ENCODE data around the gene PRR19.

The PRR19 gene

DNA sequence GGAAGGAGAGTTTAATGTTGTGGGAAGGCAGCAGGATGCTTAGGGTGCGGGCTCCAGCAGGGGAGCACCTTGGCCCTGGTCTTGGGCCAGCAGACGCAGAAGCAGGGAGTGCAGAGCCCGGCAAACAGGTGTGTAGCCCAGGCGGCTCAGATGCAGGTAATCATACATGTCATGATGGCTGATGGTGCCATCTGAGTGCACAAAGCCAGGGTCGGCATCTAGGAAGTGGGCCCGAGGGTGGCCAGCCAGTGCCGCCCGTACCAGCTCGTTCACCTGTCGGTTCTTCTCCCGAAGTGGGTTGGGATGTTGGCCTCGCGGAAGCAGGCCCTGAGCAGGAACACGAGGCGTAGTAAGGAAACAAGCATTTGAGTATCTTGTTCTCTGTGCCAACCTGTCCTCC is 4.9 kb upstream of the PRR19 start:
- no peak for DNase-seq

DNA sequence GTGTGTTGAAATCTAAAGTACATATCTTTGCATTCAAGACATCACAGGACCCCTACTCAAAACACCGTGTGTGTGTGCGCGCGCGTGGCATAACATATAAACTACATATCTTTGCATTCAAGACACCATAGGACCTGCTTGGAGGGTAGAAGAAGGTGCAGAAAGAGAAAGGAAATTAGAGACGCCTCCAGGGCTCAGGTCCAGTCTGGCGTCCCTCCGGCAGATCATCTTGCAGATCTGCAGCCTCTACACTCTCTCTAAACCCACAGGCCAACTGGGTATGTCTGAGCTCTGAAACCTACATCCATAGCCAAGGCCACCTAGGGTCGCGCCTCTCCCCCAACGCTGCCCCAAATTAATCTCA is 1.2 kb downstream of the PRR19 start:
- DNase-seq, result no peak

DNA sequence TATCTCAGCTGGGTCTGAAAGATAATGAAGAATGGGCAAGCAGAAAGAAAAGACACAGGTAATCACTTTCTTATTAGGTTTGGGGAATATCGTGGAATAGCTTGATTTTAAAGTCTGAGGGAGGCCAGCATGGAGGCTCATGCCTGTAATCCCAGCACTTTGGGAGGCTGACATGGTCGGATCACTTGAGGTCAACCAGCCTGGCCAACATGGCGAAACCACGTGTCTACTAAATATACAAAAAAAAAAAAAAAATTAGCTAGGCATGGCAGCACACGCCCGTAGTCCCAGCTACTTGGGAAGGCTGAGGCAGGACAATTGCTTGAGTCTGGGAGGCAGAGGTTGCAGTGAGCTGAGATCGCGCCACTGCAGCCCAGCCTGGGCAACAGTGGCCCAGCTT is 1.9 kb downstream of the PRR19 start:
- no peak for DNase-seq

DNA sequence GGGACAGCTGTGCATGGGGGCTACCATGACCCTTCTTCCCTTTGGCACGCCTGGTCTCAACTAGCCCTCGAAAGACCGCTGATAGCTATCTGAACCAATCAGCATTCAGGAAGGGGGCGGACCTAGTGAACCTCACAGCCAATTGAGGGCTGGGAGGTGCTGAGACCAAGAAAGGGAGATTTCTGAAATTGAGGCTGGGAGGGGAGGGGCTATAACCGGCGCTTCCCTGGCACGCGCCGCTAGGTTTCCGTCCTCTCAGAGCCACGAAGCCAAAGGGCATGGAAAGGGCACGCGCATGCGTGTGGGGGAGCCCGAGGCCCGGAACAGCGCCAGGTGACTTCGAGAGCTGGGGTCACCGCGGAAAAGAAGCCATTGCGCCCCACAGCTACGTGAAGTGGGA is 4.7 kb downstream of the PRR19 start:
- no peak for DNase-seq

DNA sequence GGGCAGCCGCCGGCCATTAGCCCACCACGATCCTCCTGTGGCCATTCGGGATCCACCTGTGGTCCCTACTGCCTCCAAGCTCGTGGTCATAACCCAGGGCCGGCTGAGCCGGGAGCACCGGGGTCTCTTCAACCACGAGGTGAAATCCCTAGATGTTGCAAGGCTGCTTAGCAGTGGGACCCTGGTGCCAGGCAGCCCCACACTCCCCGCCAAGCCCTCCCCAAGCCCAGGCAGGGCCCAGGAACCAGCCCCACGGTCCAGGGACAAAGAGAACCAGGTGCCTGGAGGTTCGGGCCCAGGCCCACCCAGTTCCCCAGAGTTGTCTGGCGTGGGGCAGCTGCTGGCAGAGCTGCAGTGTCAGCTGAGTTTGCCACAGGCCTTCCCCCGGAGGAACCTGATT is 7.8 kb downstream of the PRR19 start:
- no peak for DNase-seq

DNA sequence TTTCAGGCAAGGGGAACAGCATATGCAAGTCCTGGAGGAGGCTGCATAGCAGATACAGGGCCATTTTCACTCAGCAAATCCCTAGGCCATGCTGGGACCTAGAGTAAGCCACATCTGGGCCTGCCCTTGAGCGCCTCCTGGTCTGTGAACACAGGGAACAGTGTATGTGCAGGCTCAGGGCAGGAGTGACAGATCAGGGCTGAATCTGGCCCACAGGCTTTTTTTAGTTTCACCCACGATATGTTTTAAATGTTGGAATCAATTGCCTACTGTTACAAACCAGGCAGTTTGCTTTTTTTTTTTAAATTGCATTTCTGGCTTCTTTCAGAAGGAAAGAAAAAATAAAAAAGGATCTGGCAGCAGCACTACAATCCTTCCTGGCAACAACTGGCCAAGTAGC is 9.7 kb downstream of the PRR19 start:
- no peak for DNase-seq

DNA sequence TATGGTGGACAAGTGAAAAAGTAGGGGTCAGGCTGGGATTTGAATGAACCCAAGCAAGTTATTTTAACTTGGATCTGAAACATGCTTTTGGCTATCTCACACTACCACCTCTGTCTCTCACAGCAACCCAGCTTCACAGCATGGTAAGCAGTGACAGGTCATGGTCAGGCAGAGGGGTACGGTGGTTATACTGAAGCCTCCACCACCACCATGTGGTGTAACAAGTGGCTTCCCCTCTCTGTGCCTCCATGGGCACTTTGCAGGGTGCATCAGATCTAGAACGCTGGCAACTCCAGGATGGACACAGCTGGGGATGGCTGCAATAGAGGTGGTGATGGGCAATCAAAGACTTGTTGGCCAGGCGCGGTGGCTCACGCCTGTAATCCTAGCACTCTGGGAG is 10.4 kb downstream of the PRR19 start:
- DNase-seq, result no peak

DNA sequence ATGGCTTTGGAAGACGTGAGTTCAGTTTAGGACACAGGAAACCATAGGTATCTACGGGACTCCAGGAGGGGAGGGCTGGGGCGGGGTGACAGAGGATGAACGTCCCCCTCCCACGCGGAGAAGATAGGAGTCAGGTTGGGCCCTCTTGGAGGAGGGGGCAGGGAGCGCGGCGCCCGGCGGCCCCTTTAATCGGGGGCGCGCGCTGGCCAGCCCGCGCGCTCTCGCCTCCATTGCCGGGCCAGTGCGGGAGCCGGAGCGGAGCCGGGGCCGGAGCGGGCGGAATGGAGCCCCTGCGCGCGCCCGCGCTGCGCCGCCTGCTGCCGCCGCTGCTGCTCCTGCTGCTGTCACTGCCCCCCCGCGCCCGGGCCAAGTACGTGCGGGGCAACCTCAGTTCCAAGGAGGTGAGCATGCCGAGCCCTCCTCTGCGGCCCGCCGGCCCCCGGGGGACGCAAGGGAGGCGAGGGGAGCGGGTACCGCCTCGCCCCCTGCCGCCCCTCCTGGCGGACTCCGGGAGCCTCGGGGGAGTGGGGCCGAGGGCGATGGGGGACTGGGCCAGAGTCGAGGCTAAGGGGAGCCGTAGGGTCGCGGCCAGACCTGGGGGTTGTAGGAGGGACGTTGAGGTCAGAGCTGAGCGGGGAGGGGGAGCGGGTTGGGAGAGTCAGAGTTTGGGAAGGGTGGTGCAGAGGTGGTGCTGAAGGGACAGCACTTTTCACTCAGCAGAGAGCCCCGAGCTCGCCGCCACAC is 11.3 kb downstream of the PRR19 start, which contains the start of gene TMEM145:
Gene TMEM145, plus strand, starts transcription at position 214 of the 744 bp plus-strand sequence. Its CDS starts 68 bp downstream, at position 282.
- peak; percentile 40 to 52 for DNase-seq

DNA sequence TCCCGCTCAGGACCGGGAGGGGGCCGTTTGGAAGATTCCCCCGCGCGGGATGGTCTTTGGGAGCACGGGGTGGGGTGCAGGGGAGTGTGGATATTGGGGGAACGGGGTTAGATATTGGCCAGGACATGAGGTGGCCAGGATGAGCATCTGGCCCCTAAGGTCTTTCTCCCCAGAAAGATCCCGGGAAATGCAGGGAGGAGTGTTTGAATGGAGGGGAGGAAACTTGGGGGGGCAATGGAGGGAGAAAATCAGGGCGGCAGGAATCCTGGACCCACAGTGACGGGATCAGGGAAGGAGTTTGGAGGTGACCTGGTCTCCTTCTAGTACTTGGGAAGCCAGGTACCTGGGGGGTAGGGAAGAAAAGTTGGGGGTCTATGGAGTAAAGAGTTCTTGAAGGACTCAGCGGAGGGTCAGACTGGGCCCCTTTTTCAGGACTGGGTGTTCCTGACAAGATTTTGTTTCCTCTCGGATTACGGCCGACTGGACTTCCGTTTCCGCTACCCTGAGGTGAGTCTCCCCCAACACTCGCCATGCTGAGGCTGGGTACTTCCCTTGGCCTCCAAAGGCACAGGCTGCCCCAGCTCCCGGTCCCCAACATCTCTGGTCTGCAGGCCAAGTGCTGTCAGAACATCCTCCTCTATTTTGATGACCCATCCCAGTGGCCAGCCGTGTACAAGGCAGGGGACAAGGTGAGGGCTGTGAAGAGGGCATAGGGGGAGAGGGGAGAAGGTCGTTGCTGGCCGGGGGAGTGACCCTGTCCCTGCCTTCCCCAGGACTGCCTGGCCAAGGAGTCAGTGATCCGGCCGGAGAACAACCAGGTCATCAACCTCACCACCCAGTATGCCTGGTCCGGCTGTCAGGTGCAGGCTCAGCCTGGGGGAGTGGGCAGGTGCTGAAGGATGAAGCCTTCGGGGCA is 12.2 kb downstream of the PRR19 start:
- no peak for DNase-seq

DNA sequence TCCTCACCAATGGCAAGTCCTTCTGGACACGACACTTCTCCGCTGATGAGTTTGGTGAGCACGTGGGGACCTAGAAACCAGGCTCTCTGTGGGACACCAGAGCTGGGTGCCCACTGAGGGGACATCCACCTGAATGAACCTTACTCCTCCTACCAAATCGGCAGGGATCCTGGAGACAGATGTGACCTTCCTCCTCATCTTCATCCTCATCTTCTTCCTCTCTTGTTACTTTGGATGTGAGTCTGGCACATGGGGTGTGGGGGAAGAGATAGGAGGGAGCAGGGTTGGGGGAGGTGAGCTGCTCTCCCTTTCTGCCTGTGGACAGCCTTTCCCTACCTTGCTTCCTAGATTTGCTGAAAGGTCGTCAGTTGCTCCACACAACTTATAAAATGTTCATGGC is 13.1 kb downstream of the PRR19 start:
- DNase-seq, result no peak

DNA sequence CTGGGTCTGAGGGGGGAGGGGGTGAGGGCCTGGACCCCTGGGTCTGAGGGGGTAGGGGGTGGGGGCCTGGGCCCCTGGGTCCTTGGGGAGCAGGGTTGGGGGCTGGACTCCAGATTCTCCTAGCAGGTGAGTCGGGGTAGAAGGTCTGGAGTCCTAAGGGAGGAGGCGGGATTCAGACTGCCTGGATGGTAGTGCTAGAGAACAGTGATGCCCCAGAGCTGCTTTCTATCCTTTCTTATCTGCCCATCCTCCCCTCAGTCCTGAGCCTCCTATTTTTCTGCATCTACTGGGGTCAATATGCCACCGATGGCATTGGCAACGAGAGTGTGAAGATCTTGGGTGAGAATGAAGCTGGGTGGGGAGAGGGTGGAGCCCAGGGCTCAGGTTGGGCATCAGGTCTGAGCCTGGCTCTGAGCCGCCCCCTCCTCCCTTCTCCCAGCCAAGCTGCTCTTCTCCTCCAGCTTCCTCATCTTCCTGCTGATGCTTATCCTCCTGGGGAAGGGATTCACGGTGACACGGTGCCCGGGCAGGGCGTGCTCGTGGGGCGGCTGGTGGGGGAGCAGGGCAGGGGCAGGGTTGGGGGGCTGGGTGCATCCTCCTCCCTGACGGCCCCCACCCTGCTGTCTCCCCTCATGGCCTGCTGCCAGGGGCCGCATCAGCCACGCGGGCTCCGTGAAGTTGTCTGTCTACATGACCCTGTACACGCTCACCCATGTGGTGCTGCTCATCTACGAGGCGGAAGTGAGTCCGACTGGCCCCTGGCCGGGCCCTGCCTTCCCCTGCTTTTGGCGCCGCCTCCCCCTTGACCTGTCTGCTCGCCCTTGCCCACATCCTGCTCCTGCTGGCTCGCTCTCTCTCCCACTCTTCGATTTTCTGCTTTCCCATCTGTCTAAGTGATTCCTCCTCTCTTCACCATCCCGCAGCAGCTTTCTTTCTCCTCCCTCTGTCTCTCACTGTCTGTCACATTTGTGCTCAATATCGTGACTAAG is 14.6 kb downstream of the PRR19 start:
- no peak for DNase-seq

DNA sequence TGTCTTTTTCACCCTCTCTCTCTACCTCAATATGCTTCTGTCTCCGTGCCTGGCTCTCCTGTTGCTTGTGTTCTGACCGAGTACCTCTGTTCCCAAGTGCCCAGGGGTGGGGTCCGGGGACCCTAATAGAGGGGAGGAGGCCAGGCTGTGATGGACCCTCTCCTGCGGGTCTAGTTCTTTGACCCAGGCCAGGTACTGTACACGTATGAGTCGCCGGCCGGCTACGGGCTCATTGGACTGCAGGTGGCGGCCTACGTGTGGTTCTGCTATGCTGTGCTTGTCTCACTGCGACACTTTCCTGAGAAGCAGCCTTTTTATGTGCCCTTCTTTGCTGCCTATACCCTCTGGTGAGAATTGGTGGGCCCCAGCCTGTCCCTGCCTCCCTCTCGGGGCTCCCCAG is 15.6 kb downstream of the PRR19 start:
- DNase-seq, result no peak

DNA sequence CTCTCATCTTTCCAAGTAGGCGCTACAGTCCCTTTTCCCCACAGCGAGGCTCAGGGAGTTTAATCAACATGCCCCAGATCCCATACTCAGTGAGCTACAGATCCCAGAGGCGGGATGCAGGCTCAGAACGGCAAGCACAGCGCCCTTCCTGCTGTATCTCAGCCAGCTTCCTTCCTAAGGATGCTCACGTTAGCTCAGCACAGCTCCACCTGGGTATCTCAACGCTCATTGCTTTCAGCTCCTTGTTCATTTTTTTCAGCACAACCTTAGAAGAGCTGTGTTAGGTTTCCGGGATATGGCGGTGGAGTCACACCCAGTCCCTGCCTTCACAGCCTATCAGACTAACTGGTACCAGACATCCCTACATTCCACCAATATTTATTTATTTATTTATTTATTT is 20.4 kb downstream of the PRR19 start:
- DNase-seq, result no peak

DNA sequence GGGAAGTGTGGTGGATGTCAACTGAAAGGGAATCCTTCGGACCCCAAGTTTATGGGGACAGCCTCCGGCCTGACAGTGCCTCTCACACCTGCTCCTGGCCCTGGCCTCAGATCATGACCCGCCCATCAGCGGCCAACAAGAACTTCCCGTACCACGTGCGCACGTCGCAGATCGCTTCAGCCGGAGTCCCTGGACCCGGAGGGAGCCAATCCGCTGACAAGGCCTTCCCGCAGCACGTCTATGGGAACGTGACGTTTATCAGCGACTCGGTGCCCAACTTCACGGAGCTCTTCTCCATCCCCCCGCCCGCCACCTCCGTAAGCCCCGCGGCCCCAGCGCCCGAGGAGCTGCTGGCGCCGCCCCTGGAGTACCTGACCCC is 21.5 kb downstream of the PRR19 start:
- DNase-seq, result no peak

DNA sequence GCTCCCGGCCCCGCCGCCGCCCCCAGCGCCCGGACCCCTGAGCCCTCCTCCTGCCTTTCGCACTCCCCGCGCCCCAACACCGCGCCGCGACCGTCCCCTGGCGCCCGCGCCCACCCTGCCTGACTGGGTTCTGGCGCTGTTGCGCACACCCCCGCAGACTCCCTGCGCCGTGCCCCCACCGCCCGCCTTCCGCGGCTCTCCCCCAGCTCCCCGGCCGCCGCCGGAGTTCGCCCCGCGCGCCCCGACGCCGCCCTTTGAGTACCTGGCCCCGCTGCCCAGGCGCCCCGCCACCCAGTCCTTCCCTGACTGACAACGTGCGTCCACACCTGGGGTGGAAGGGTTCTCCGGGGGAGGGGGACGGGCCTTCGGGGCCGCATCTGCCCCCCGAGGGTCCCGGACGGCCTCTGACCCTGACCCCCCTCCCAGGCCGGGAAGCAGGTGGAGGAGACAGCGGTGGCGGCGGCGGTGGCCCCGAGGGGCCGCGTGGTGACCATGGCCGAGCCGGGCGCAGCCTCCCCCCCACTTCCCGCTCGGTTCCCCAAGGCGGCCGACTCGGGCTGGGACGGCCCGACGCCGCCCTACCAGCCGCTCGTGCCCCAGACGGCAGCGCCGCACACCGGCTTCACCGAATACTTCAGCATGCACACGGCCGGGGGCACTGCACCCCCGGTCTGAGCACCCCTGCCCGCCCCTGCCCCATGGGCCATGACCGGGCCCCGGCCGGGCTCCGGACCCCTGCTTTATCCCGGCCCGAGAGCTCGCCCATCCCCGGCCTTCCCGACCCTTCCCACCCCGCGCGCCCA is 22.1 kb downstream of the PRR19 start:
- peak; percentile 13 to 24 for DNase-seq

DNA sequence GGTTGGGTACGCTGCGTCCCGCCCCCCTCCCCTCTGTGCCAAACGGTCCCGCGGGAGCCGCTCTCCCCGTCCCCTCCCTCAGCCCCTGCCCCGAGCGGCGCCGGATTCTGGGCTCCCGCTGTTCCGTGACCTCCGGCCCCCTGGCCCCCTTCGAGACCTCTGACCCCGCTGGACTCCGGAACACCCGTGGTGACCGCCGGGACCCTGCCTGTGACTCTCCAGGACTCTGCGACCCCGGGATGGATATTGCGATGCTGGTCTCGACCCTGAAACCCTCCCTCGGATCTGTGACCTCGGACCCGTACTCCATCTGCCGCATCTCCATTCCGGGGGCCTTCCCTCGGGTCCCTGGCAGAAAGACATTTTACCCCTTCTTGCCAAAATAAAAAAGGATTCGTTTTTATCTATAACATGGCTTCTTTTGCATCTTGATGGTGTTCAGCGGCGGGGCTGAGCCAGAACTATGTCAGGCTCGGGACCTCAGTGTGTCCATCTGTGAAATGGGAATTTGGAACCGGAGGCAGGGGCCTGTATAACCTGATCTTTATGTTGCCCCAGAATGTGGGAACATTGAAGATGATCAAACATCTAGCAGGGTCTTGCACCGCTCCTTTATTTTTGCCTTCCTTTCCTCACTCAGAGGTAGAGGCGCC is 22.8 kb downstream of the PRR19 start:
- DNase-seq, result no peak

DNA sequence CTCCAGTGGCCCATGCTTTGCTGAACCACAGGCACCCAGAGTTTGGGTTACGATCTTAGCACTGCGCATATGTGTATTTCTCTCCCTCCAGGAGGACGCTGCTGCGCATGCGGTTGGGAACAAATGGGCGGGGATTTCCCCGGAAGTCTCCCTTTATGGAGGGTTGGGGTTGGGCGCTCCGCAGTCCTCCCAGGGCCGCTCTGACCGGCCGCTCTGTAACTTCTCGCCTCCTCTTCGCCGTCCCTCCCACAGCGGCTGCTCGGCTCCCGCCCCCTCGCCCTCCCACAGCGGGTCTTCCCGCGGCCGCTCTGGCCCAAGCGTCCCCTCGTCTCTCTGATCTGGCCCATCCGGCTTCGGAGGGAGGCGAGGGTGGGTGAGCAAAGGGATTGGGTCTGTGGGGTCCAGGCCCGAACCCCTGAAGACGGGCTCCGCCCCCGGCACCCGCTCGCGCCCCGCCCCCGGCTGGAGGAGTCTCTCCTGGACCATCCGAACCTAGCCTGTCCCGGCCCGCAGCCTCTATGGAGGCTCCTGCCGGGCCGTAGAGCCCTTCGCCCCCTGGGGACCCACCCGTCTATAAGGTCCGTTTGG is 23.5 kb downstream of the PRR19 start, which contains the start of gene MEGF8:
Gene MEGF8, plus strand, starts transcription at position 328 of the 588 bp plus-strand sequence. CDS start 609 bp downstream, outside the sequence.
- DNase-seq, result peak; percentile 99 to 100

DNA sequence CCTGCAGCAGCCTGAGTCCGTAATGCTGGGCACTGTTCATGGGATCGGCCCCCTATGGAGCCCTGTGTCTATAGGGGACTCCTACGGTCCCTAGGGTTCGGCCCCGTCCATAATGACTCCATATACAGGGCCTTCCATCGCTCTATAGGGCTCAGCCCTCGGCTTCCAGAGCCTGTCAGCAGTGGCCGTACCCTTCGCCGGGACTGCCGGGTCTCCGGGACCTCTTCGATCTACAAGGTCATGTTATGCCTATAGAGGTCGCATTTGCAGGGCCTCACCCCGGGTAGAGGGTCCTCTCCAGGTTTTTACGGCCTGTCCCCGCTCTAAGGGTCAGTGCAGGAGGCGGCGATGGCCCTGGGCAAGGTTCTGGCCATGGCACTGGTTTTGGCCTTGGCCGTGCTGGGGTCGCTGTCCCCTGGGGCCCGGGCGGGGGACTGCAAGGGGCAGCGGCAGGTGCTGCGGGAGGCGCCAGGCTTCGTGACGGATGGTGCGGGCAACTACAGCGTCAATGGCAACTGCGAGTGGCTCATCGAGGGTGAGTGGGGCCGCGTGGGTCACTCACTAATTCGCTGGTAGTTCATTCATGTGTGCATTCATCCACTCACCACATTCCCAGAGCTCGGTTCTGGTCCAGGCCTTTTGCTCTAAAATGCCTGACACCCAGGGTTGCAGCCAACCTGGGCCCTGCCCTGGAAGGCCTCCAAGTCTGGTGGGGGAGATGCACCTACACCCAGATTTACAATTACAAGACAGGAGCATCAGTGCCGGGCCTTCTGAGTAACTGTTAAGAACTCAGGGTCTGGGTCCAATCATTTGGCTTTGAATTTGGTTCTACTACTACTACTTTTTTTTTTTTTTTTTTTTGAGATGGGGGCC is 24.2 kb downstream of the PRR19 start:
- peak; percentile 28 to 34 for DNase-seq

DNA sequence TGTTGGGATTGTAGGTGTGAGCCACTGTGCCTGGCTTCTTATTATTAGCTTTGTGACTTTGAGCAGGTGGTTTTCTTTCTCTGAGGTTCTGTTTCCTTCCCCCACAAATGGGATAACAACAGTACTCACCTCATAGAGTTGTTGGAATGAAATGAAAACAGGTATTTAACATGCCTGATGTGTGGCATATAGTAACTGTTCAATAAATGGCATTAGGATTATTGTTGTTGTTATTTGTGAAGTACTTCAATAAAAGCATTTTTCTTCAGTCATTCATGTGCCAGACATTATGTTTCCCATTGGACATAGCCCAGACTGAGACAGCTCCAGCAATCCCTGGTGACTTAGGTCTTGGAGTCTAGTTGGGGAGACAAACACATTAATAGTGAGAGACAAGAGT is 25.0 kb downstream of the PRR19 start:
- no peak for DNase-seq

DNA sequence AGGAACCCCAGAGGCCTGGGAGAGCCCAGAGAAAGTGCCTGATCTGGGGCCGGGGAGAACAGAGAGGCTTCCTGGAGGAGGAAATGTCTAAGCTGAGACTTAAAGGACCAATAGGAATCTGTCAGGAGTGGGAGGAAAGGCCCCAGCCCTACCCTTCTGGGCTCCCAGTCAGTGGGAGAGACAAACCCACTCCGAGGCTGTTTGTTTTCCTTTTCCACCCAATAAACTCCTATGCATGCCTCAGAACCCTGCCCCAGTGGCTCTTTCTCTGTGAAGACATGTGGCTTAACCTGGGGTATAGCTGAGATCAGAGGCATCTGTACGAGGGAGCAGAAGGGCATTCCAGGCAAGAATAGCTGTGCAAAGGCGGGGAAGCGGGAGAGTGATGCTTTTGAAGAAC is 25.4 kb downstream of the PRR19 start:
- DNase-seq, result no peak

All from activated CD4-positive, alpha-beta T cell treated with anti-CD3 and anti-CD28 coated beads, Interleukin-2, amount 50 U/mL, for 48 hours (primary cell).